ENCODE results near the gene PRAMEF13.
"Not testable (repeated sequence)": the region's sequence is repeated elsewhere in the genome, so short reads cannot be mapped to it uniquely, and the experiment has no call there.

- TF ChIP-seq CTCF, POLR2A (IDR thresholded peaks at IDR 0.05): not testable (repeated sequence)
Measured at GRCh38 chr1:13243536-13244263, 42.5 kb upstream of the PRAMEF13 start.

All from lower leg skin (tissue), 3 donors.